GM12872 (cell line): ENCODE results near the gene KRT24.

Source experiments
- TF ChIP-seq, protein P1 (sequence below): IDR thresholded peaks from 3 replicates; pipeline ENCODE4 v1.5.1; 2011; ENCODE audit warnings: low read depth, mild to moderate bottlenecking, low read length, moderate library complexity; ENCODE audit not compliant: insufficient read depth

The KRT24 gene

DNA sequence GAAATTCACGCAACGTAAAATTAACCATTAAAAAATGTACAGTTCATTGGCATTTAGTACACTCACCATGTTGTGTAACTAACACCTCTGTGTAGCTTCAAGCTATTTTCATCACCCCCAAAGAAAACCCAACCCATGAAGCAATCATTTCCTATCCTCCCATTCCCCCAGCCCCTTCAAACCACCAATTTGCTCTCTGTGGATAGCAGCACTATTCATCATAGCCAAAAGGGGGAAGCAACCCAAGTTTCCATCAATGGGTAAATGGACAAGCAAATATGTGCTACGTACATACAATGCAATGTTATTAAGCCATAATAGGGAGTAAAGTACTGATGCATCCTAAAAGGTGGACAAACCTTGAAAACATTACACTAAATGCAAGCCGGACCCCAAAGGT is 27.6 kb downstream of the KRT24 start:
- TF ChIP-seq, protein P1, sequence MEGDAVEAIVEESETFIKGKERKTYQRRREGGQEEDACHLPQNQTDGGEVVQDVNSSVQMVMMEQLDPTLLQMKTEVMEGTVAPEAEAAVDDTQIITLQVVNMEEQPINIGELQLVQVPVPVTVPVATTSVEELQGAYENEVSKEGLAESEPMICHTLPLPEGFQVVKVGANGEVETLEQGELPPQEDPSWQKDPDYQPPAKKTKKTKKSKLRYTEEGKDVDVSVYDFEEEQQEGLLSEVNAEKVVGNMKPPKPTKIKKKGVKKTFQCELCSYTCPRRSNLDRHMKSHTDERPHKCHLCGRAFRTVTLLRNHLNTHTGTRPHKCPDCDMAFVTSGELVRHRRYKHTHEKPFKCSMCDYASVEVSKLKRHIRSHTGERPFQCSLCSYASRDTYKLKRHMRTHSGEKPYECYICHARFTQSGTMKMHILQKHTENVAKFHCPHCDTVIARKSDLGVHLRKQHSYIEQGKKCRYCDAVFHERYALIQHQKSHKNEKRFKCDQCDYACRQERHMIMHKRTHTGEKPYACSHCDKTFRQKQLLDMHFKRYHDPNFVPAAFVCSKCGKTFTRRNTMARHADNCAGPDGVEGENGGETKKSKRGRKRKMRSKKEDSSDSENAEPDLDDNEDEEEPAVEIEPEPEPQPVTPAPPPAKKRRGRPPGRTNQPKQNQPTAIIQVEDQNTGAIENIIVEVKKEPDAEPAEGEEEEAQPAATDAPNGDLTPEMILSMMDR: no peak

DNA sequence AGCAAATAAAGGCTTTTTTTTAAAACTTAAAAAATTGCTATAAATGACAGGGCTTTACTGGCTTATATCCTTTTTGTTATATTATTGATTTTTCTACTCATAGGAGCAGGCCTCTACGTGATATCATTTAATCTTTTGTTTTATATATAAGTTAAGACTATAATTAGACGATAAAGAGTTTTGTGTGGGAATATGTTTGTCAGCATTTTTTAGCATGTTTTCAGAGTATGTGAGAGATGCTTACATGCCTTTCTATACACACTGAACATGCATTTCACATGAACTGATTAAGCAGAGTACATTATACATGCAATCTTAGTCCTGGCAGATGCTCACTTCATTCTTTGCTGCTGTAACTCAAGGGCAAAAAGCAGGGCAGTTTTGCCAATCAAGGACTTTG is 30.9 kb downstream of the KRT24 start:
- TF ChIP-seq, protein P1: no peak

DNA sequence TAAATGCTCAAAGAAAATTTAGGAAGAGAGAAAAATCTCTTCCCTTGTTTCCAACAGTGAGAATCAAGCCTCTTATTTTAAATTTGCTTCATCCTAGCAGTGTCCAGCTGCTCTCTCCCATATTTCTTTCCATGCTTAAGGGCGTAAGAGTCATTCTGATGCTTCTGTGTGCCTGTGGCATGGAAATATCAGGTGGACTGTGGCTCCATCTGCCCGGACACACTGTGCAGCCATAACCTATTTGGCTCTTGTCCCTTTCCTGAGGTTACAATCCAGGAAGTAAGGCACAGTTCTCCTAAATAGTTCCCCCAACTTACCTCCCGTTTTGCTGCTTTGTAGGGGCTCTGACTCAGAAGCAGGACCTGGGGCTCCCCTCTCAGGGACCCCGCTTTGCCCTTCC is 32.3 kb downstream of the KRT24 start:
- TF ChIP-seq, protein P1: no peak

DNA sequence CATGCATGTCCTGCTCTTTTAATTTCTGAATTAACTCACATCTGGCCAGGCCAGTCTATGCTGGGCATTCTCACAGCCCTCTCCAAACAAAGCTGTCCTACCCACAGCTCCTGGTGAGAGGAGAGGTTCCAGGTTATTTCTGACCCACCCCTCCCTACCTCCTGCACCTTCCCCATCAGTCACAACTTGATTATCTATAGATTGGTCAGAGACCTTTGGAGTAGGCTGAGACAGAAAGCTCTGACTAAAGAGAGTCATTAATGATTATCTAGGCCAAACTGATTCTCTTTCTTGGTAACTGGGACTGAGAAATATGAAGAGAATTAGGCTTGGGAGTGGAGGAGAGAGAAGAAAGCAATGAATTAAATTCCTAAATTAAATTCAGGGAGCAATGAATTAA is 37.2 kb downstream of the KRT24 start:
- TF ChIP-seq, protein P1: no peak

DNA sequence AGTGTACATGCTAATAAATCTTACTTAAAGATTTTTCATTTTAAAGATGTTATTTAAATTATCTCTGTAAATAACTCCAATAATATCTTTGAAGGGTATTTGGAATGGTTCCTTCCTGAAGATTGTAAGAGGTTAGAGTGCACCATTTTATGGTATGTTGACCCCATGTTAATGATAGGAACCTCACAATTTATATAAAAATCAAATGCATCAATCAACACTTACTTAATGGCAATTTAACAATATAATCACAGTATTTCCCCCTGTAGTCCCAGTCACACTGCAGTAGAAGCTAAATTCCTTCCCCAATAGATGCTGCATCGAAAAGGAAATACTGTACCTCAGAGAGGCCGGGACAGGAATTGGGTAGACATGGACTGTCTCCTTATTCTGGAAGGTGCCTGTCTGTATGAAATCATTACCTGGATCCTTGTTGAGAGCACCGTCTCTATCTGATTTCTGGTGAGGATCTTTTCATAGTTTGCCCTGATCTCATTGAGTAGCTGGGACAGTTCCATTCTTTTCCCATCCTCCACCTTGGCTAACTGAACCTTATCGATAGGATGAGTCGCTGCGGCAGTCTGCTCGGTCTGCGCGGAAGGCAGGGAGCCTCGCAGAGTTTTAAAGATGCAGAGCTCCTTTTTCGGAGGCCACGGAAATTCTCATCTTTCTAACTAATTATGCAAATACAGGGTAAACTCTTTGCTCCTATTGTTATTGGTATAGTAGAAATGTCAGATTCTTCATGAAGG is 38.8 kb downstream of the KRT24 start, which contains the start of gene KRT222:
Gene KRT222, minus strand, starts transcription at position 596 of the 752 bp plus-strand sequence. Its CDS starts 78 bp downstream, at position 518.
- TF ChIP-seq, protein P1: no peak

DNA sequence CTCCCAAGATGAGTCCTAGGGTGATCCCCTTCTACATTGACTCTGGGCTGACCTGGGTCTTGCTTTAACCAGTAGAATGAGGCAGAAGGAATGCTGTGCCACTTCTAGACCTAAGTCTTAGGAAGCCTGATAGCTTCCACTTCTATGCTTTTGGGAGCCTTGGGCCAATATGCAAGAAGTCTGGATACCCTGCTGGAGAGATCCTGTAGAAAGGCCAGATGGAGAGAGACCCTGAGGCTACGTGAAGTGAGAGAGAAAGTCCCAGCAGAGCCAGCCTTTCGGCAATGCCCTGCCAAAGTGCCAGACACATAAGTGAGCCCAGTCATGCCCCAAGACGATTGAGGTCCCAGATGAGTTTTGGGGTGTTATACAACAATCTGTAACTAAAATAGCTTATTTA is 40.3 kb downstream of the KRT24 start:
- TF ChIP-seq, protein P1: no peak

DNA sequence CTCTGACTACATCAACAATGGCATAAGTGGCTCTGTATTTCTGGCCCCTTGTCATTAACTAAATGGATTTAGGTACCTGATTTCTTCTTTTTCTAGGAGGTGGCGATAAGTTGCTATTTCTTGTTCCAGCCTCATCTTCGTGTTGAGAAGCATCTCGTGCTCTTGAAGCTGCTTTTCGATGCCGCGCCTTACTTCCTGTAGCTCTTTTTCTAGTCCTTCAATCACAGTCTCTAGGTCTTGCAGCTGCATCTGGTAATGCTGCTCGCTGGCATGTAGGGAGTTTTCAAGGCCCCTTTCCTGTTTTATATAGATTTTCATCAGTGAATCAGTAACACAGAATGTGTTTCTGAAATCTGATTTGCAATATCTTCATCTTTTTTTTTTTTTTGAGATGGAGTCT is 43.6 kb downstream of the KRT24 start:
- TF ChIP-seq, protein P1: no peak
